Breast epithelium (tissue), 4 donors: Measurements from ENCODE around the gene KDM4C. TPM values are rescaled to one million over a fixed set of nuclear protein-coding genes. Genes with fewer than 3 reads are reported as not detected.

Experiments used
- DNase-seq, 2 donors: peaks; one replicate each; pipeline ENCODE4 v3.0.0-alpha.2; 2019; ENCODE audit warnings: low spot score in 2 of 2
- H3K27ac ChIP-seq, 2 donors: fragments of 200-600 bp; sonication (generic) in 1 of 2; one replicate each; pipeline ENCODE4 v1.5.1; 2016 to 2019; ENCODE audit warnings: mild to moderate bottlenecking in 1 of 2
- H3K27me3 ChIP-seq, 2 donors: fragments of 200-600 bp; sonication (generic) in 1 of 2; one replicate each; pipeline versions ENCODE4 v1.5.1 to v1.6.0; 2017 to 2019; ENCODE audit warnings: control low read depth in 1 of 2, mild to moderate bottlenecking in 1 of 2
- H3K36me3 ChIP-seq: fragments of 200-600 bp; one replicate; pipeline ENCODE4 v1.5.1; 2019
- H3K4me1 ChIP-seq, 2 donors: fragments of 200-600 bp; sonication (generic); one replicate each; pipeline ENCODE4 v1.5.1; 2016 to 2019; ENCODE audit warnings: control low read depth in 1 of 2
- H3K4me3 ChIP-seq, 3 donors: fragments of 200-600 bp; sonication (generic); 1 replicate in 2 of 3; 2 replicates in 1 of 3; pipeline ENCODE4 v1.5.1; 2016 to 2019; ENCODE audit warnings: mild to moderate bottlenecking in 3 of 3, moderate library complexity in 2 of 3
- H3K9me3 ChIP-seq, 2 donors: fragments of 200-600 bp; sonication (generic) in 1 of 2; one replicate each; pipeline ENCODE4 v1.5.1; 2016 to 2019; ENCODE audit warnings: control low read depth in 1 of 2
- CTCF ChIP-seq, 3 donors: fragments of 450-650 bp; IDR thresholded peaks; one replicate each; pipeline ENCODE4 v1.5.1; 2016 to 2017; ENCODE audit warnings: antibody characterized with exemption in 3 of 3, mild to moderate bottlenecking in 3 of 3, moderate library complexity in 3 of 3
- POLR2A ChIP-seq: fragments of 450-650 bp; IDR thresholded peaks from one replicate; pipeline ENCODE4 v1.6.1; 2016; ENCODE audit warnings: antibody characterized with exemption, mild to moderate bottlenecking, moderate library complexity
- POLR2AphosphoS5 ChIP-seq, 3 donors: sonication (generic); formaldehyde crosslinking; IDR thresholded peaks; one replicate each; pipeline ENCODE4 v1.6.1; 2017; ENCODE audit warnings: antibody characterized with exemption in 3 of 3
- intact Hi-C: fragments of 100-400 bp; cut with DNase I; formaldehyde crosslinking; loops from one replicate; pipeline ENCODE4 v1.15.1; 2023; ENCODE audit warnings: low total_unique reads
- total RNA-seq, 3 donors: library from RNA; depleted of rRNA; stranded (reverse); fragments of >200 nt; gene quantifications; one replicate each; pipeline ENCODE4 v1.1.0, GENCODE V29; 2016

The KDM4C gene
- total RNA-seq, 3 donors from 2014 or later: 37.8 to 80.9 (median 60.0) TPM

- Histone ChIP-seq H3K36me3 (no peaks in the 10 kb centered on the region), H3K9me3 (no peaks in the 10 kb centered on the region), H3K27me3 (no peaks in the 10 kb centered on the region), H3K4me1 (no peaks in the 10 kb centered on the region), H3K4me3 (no peak overlapping the region), H3K27ac (no peak overlapping the region)
- TF ChIP-seq POLR2A (no peak), POLR2AphosphoS5 (IDR thresholded peaks at IDR 0.05) (no peak), CTCF (IDR thresholded peaks at IDR 0.05) (no peak)
- no peak for DNase-seq
- intact Hi-C loops: no loop called here
Measured at GRCh38 chr9:6973762-6974161, 216.0 kb downstream of the KDM4C start.

GRCh38 chr9:6975198-6975597 lies 217.4 kb downstream of the KDM4C start:
- Histone ChIP-seq H3K27ac (no peak overlapping the region), H3K4me1 (no peaks in the 10 kb centered on the region), H3K36me3 (no peaks in the 10 kb centered on the region), H3K9me3 (no peaks in the 10 kb centered on the region), H3K4me3 (no peak overlapping the region), H3K27me3 (no peaks in the 10 kb centered on the region)
- no peak for DNase-seq
- intact Hi-C loops: no loop called here
- TF ChIP-seq POLR2AphosphoS5 (IDR thresholded peaks at IDR 0.05): no peak
- no peak for TF ChIP-seq POLR2A
- no peak for TF ChIP-seq CTCF (IDR thresholded peaks at IDR 0.05)

- TF ChIP-seq POLR2AphosphoS5 (IDR thresholded peaks at IDR 0.05) (no peak), CTCF (IDR thresholded peaks at IDR 0.05) (no peak), POLR2A (no peak)
- Histone ChIP-seq H3K27ac (no peak overlapping the region), H3K27me3 (no peaks in the 10 kb centered on the region), H3K9me3 (no peaks in the 10 kb centered on the region), H3K4me3 (no peak overlapping the region), H3K4me1 (no peaks in the 10 kb centered on the region), H3K36me3 (no peaks in the 10 kb centered on the region)
- intact Hi-C loops: no loop called here
- DNase-seq: no peak
Measured at GRCh38 chr9:6977761-6978160, 220.0 kb downstream of the KDM4C start.

- Histone ChIP-seq H3K27me3 (no peaks in the 10 kb centered on the region), H3K36me3 (no peaks in the 10 kb centered on the region), H3K4me3 (no peak overlapping the region), H3K27ac (no peak overlapping the region), H3K9me3 (no peaks in the 10 kb centered on the region), H3K4me1 (no peaks in the 10 kb centered on the region)
- no peak for TF ChIP-seq POLR2AphosphoS5 (IDR thresholded peaks at IDR 0.05)
- no peak for TF ChIP-seq POLR2A
- DNase-seq: no peak
- intact Hi-C loops: no loop called here
Measured at GRCh38 chr9:6978591-6978990, 220.8 kb downstream of the KDM4C start.

- intact Hi-C loops: no loop called here
- H3K4me3 ChIP-seq: no peak overlapping the region
- no peaks in the 10 kb centered on the region for H3K27me3 ChIP-seq
Measured at GRCh38 chr9:6984941-6985578, 227.3 kb downstream of the KDM4C start.

More at GRCh38 chr9:6984941-6985578, 227.3 kb downstream of the KDM4C start:
- DNase-seq: no peak
- TF ChIP-seq POLR2A: no peak
- no peak for TF ChIP-seq POLR2AphosphoS5 (IDR thresholded peaks at IDR 0.05)
- TF ChIP-seq CTCF (IDR thresholded peaks at IDR 0.05): no peak
- Histone ChIP-seq H3K36me3 (no peaks in the 10 kb centered on the region), H3K9me3 (no peaks in the 10 kb centered on the region), H3K27ac (no peak overlapping the region), H3K4me1 (no peaks in the 10 kb centered on the region)
